Epithelial cell of esophagus (primary cell): ENCODE data around the gene GNG2.
A peak's percentile ranks its signal among the peaks of the same experiment; 100 is the strongest.

Experiments used
- DNase-seq: peaks from one replicate; pipeline ENCODE4 v3.0.0; 2010; ENCODE audit warnings: low read depth
- H3K4me3 ChIP-seq: 2 replicates; pipeline ENCODE4 v1.5.1; 2011; ENCODE audit warnings: mild to moderate bottlenecking, low read length, control low read depth
- CTCF ChIP-seq: IDR thresholded peaks from 2 replicates; pipeline ENCODE4 v1.5.1; 2011; ENCODE audit warnings: low read depth, mild to moderate bottlenecking, low read length, control low read depth, inconsistent platforms; ENCODE audit not compliant: insufficient read depth; ENCODE audit errors: missing control alignments

Gene GNG2

GRCh38 chr14:51872396-51872795 lies 12.0 kb downstream of the GNG2 start:
- no peak for TF ChIP-seq CTCF
- no peak for DNase-seq
- H3K4me3 ChIP-seq = no peak overlapping the region

DNA sequence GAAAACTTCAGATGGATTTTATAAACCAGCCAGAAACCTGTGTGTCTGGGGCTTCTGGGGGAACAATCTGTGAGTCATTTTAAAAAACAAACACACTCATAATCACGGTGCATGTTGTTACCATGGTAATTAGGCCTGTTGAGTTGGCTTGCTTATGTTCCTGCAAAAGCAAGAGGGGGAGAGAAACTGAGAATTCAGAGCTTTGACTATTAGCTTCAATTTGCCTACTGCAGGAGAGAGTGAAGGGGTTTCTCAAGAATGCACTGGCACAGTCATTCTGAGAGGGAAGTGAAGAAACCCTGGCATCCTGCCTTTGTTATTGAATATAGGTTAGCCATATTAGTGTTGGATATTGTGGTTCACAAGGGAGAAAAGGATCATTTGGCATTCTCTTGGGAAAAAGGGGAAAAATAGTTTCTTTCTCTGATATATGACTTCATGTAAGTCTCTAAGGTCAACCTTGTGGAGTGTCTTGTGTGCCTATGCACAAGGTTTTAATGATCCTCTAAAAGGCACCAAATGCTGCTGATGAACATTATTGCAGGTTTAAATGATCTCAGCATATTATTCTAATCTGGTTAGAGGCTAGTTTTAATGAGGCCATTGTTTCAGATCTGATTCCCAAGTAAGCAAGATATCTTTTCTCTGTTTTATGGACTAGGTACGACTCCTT lies 12.9 kb downstream of the GNG2 start:
- DNase-seq = peak; percentile 69
- no peak for TF ChIP-seq CTCF
- no peak overlapping the region for H3K4me3 ChIP-seq

DNA sequence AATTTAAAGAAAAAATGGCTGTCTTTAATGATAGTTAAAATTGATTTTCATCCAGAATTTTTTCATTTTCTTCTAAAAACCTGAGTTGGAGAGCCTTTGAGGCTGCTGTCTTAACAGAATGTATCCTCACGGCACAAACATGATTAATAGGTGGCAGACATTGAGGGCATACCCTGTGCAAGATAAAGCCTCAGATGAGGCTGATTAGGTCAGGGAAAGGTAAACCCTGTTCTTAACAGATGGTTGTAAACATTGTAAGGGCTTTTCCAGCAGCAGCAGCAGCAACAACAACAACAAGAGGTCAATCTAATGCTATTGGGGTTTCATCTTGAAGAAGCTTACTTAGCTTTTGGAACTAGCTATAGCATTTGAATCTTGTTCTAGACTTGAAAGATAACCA lies 17.4 kb downstream of the GNG2 start:
- no peak for DNase-seq
- no peak overlapping the region for H3K4me3 ChIP-seq
- TF ChIP-seq CTCF = no peak

DNA sequence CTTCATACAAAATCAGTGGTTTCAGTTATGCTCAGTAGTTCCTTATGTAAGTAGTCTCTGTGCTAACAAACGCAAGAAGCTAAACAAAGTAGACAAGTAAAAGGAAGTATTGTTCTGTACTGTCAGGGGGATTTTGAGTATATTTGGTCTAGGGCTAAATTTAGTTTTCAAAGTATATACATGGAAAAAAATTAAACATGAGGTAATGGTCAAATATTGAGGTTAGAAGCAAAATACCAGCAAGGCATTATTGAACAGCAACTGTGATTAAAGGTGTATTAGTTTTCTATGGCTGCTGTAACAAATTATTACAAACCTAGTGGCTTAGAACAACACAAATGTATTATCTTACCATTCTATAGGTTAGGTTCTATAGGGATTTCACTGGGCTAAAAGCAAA lies 18.8 kb downstream of the GNG2 start:
- DNase-seq = no peak
- no peak overlapping the region for H3K4me3 ChIP-seq
- no peak for TF ChIP-seq CTCF

DNA sequence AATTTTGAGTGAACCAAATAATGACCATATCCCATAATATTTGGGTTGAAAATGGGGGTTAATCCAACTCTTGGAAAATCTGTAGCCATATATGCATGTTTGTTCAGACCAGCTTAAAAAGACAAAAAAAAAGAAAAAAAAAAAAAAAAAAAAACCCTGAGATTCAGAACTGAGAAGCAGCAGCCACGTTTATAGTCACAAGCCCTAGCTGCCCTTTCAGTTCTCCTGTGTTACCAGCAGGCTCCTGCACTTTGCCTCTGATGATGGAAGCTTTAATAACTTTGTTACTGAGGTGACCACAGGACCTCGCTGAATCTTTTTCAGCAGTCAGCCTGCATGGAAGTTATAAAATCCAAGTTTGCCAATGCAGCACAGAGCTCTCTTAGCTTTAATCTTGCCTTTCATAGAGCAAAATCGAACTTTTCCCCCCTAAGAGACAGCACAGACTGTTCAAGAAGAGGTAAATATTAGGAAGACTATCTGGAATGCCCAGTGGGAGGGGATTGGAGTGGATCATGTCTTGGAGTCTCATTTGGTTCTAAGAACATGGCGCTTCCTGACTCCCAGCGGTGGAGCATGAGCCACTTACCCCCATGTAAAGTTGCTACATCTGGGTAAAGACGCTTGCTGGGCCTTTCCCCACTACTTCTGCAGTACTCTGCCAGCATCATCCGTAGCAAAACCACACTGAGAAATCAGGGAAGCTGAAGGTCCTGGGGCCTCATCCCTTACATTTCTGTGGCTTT lies 20.6 kb downstream of the GNG2 start:
- no peak for DNase-seq
- no peak overlapping the region for H3K4me3 ChIP-seq
- no peak for TF ChIP-seq CTCF

GRCh38 chr14:51881636-51882035 lies 21.2 kb downstream of the GNG2 start:
- no peak for TF ChIP-seq CTCF
- H3K4me3 ChIP-seq = no peak overlapping the region
- no peak for DNase-seq
